GM19043 (cell line): ENCODE measurements around the gene JMY.

Experiments used
- ATAC-seq: cut with Tn5 transposase; IDR thresholded peaks from one replicate; pipeline ENCODE4 v1.9.1; 2021; ENCODE audit warnings: low read depth; ENCODE audit not compliant: unreplicated experiment

The JMY gene, protein sequence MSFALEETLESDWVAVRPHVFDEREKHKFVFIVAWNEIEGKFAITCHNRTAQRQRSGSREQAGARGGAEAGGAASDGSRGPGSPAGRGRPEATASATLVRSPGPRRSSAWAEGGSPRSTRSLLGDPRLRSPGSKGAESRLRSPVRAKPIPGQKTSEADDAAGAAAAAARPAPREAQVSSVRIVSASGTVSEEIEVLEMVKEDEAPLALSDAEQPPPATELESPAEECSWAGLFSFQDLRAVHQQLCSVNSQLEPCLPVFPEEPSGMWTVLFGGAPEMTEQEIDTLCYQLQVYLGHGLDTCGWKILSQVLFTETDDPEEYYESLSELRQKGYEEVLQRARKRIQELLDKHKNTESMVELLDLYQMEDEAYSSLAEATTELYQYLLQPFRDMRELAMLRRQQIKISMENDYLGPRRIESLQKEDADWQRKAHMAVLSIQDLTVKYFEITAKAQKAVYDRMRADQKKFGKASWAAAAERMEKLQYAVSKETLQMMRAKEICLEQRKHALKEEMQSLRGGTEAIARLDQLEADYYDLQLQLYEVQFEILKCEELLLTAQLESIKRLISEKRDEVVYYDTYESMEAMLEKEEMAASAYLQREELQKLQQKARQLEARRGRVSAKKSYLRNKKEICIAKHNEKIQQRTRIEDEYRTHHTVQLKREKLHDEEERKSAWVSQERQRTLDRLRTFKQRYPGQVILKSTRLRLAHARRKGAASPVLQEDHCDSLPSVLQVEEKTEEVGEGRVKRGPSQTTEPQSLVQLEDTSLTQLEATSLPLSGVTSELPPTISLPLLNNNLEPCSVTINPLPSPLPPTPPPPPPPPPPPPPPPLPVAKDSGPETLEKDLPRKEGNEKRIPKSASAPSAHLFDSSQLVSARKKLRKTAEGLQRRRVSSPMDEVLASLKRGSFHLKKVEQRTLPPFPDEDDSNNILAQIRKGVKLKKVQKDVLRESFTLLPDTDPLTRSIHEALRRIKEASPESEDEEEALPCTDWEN

DNA sequence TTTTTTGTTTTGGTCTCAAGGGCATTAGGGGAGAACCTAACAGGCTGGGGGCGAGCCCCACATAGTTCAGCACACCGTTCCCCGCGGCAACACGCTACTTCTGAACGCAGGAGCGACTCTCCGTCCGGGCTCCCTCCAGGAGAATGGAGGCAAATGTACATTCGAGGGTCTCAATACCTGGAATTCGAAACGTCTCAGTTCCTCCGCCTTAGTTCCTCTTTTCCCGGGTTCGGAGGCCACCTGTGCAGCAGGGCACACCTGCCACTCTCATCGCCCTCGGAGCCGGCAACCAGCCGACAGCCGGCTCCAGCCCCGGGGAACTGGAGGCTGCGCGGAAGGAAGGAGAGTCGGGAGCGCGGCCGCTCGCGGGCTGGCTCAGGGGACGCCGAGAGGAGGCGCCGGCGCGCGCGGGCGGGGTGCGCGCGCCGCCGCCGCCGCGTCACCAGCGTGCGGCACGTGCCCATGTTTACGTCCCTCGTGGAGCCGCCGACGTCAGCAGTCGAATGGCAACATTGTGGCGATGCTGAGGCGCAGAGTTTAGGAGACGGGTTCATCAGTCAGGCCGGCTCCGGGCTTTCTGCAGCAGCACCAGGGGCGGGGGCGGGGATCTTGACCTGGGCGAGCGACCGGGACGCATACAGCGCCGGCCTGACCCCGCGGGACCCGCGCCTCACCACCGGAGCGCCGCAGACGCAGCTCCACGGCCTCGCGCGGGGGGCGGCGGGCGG, at the start of gene JMY:
Gene JMY, plus strand, starts transcription at position 498 of the 728 bp plus-strand sequence. CDS start 520 bp downstream, outside the sequence.
- peak; percentile 54 for ATAC-seq

DNA sequence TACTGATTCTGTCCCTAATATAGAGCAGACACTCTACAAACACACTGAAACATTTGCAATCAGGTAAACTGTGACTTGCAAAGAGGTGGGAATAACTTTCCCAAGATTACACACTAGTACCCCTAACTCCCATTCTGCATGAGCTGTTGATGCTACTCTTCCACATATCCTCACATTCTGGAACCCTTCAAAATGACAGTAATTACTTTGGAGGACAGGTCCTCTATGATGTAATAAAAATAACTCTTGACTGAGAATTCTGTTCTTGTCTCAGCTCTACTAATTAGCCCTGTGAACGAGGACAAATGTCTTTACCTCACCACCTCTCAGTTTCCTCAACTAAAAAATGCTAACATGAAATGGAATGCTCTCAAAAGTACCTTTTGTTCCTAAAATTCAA, 49.5 kb upstream of the JMY start:
- no peak for ATAC-seq

- ATAC-seq, result no peak
Observed at GRCh38 chr5:79189439-79190234, 46.3 kb upstream of the JMY start.

GRCh38 chr5:79190235-79190529, 45.7 kb upstream of the JMY start:
- no peak for ATAC-seq

DNA sequence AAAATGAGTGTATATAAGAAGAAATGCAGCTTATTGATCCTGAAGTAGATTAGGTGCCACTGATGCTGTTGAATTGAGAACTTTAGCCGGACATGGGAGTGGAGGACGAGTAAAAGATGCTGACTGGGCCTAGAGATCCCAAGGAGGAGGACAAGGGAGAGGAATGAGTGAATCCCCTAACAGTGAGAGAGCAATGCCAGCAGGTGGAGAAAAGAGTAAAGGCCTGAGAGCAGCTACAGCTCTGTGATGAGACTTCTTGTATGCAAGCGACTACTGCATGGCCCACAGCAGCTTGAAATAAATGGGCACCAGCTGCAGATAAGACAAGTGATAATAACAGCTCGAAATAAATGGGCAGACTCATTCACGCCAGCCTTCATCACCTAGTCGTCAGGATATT, 44.5 kb upstream of the JMY start:
- no peak for ATAC-seq

- no peak for ATAC-seq
Observed at GRCh38 chr5:79193643-79194042, 42.3 kb upstream of the JMY start.

GRCh38 chr5:79200573-79201183, 35.3 kb upstream of the JMY start:
- no peak for ATAC-seq

DNA sequence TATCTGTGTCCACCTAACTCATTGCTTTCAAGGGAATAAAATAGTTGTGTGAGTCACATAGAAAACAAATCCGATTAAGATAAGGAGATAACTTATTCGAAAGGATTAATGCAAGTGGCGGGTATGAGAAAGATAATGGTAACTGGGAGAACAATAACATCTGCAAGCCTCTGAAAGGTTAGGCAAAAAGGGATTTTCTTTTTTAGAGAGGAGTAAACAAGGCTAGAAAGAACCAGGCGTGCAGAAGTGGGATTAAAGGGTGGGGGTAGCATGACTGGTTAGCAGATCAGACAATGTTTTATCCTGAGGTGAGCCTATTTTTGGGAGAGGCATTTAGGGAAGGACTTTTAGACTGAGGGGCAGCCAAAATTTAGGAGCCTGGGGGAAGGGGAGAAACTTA, 34.7 kb upstream of the JMY start:
- no peak for ATAC-seq

GRCh38 chr5:79202076-79202475, 33.9 kb upstream of the JMY start:
- ATAC-seq, result no peak

DNA sequence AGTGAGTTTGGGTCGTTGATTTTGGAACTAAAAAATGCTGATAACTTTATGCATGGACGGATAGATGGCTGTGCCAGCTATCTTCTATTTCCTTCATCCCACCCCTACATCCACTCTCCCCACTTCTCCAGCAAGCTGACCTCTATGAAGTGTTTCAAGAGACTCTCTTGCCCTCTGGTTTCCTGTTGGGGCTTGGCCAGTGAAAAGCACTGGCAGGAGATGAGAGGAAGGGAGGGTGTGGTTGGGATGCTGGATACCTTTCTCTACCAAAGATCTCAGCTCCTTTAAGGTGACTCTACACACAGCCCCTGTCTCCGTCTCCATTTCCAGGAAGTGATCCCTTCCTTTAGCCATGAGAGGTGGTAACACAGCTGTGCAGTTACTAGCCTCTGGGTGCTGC, 30.0 kb upstream of the JMY start:
- ATAC-seq, result no peak

DNA sequence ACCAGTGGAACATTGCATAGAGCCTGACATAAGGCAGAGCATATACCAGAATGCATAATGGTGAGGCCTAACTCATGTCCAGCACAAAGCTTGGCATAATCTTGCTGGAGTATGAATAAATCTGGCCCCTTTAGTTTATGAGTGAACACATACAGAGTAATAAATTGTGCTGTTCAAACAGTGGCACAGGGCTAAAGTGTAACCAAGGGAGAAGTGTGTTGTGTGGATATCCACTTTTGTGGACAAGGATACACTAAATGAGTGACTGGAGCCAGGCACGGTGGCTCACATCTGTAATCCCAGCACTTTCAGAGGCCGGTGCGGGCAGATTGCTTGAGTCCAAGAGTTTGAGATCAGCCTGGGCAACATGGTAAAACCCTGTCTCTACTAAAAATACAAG, 29.4 kb upstream of the JMY start:
- no peak for ATAC-seq

- ATAC-seq, result no peak
Observed at GRCh38 chr5:79209505-79209904, 26.4 kb upstream of the JMY start.

- no peak for ATAC-seq
Observed at GRCh38 chr5:79224286-79224984, 11.5 kb upstream of the JMY start.

GRCh38 chr5:79225026-79225425, 10.9 kb upstream of the JMY start:
- ATAC-seq, result no peak

GRCh38 chr5:79225441-79225840, 10.5 kb upstream of the JMY start:
- ATAC-seq, result no peak

DNA sequence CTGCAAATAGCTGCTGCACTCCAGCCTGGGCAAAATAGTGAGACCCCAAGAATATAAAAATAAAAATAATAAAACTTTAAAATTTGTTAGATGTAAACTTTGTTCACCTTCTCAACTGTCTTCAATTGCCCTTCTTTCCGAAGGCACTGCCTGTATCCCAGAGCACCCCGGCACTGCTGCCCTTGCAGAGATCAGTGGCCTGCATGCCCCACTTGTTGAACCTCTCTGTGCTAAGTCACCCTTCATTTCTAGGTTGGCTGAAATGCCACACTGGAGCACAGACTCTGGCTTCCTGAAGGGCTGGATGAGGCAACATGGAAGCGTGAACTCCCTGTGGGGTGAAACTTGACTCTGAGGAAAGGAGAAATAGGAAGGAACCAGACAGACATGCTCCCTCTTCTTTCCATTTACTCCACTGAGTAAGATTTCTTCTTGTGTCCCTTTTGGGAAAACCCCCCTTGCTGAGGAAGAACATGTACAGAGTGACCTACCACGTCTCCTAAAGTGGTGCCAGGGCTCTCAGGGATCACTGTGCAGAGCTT, 8.4 kb upstream of the JMY start:
- ATAC-seq, result no peak

DNA sequence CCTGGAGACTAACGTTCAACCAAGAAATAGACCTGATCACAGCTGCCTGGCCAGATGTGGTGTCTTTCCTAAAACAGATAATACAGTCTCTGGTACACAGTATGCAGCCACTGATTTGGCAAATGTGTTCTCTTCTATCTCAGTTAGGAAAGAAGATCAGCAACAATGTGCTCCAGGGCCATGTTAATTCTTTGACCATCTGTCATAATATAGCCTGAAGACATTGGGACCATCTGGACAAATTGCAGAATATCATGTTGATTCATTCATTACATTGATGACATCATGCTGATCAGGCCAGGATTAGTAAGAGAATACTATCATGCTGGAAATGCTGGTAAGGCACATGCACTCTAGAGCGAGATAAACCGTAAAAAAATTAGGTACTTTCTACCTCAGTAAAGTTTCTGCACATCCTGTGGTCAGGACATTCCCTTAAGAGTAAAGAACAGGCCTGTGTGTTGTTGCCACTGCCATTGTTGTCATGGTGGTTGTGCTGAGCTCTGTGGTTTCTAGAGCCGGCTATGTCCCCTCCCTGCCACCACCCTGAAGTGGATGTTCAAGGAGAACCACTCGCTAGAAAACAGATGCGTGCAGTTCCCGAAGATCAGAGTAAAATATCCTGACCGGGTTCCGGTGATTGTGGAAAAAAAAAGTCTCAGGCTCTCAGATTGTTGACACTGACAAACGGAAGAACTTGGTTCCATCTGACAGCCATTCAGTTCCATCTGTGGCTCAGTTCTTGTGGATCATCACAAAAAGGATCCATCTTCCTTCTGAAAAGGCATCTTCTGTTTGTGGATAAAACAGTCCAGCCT, 6.4 kb upstream of the JMY start:
- ATAC-seq, result peak; percentile 72

DNA sequence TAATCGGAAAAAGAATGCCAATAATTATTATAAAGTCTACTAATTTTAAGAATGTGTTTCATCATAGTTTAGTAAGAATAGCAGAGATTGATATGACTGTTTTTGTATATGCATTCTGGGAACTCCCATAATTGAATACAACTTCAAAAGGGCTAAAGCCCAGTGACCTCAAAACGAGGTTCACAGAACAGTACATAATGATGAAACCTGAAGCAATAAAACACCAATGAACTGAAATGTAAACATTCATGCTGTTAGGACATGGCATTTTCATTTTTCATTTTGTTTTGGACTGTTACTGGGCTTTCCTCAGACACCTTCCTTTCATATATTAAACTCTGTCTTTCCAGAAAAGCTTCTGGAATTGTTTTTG, 684 bp upstream of the JMY start:
- peak; percentile 6 for ATAC-seq
